Skeletal muscle satellite cell (primary cell): ENCODE results near the gene NUMB.

Source experiments
- H3K27me3 ChIP-seq: 2 replicates; pipeline ENCODE4 v1.7.0; 2013; ENCODE audit warnings: low read length; ENCODE audit not compliant: control insufficient read depth, insufficient read depth
- H3K36me3 ChIP-seq: 2 replicates; pipeline ENCODE4 v1.7.0; 2013; ENCODE audit warnings: mild to moderate bottlenecking, control low read depth, low read length; ENCODE audit not compliant: insufficient read depth
- H3K4me1 ChIP-seq: 2 replicates; pipeline ENCODE4 v1.7.0; 2013; ENCODE audit warnings: low read length; ENCODE audit not compliant: control insufficient read depth, insufficient read depth
- H3K4me2 ChIP-seq: 2 replicates; pipeline ENCODE4 v1.7.0; 2013; ENCODE audit warnings: mild to moderate bottlenecking, low read length
- H3K4me3 ChIP-seq: 2 replicates; pipeline ENCODE4 v1.7.0; 2013; ENCODE audit warnings: low read length
- H3K9ac ChIP-seq: 2 replicates; pipeline ENCODE4 v1.7.0; 2013; ENCODE audit warnings: mild to moderate bottlenecking, low read depth, low read length, moderate library complexity
- H3K9me3 ChIP-seq: replicated peaks from 2 replicates; pipeline ENCODE4 v1.7.0; 2013; ENCODE audit warnings: mild to moderate bottlenecking, control low read depth, low read length

The NUMB gene

DNA sequence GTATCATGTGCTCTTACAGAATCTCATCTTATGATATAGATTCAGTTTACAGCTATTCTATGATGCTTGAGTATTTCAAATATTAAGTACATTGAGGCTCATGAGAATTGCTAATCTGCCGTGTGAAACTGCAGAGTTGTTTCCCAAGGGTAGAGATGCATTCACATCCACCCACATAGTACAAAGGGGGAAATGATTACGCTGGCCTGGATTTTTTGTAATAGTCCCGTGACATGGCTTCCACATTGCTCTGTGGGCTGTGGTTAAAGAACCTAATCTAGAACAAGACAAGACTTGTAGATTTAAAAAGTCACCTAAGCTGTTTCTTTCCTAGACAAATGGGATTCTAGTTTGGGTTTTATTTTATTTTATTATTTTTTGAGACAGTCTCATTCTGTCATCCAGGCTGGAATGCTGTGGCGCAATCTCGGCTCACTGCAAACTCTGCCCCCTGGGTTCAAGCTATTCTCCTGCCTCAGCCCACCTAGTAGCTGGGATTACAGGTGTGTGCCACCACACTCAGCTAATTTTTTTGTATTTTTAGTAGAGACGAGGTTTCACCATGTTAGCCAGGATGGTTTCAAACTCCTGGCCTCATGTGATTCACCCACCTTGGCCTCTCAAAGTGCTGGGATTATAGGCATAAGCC lies 19.4 kb upstream of the NUMB start:
- Histone ChIP-seq H3K27me3 (no peaks in the 10 kb centered on the region), H3K4me1 (peaks cover 3% of the 10 kb centered on the region), H3K4me3 (no peak overlapping the region), H3K9ac (no peak overlapping the region), H3K36me3 (no peaks in the 10 kb centered on the region), H3K4me2 (no peak overlapping the region), H3K9me3 (no peaks in the 10 kb centered on the region)

GRCh38 chr14:73476451-73476931 lies 18.1 kb upstream of the NUMB start:
- H3K4me2 ChIP-seq = no peak overlapping the region
- H3K4me3 ChIP-seq = no peak overlapping the region

GRCh38 chr14:73474952-73475351 lies 16.6 kb upstream of the NUMB start:
- no peaks in the 10 kb centered on the region for H3K36me3 ChIP-seq
- no peak overlapping the region for H3K4me2 ChIP-seq
- no peaks in the 10 kb centered on the region for H3K27me3 ChIP-seq
- no peak overlapping the region for H3K4me3 ChIP-seq
- no peak overlapping the region for H3K9ac ChIP-seq
- H3K4me1 ChIP-seq = peaks cover 3% of the 10 kb centered on the region
- H3K9me3 ChIP-seq = no peaks in the 10 kb centered on the region

More at GRCh38 chr14:73476451-73476931, 18.1 kb upstream of the NUMB start:
- H3K4me1 ChIP-seq = peaks cover 3% of the 10 kb centered on the region
- no peaks in the 10 kb centered on the region for H3K27me3 ChIP-seq
- H3K36me3 ChIP-seq = no peaks in the 10 kb centered on the region
- no peaks in the 10 kb centered on the region for H3K9me3 ChIP-seq
- H3K9ac ChIP-seq = no peak overlapping the region

DNA sequence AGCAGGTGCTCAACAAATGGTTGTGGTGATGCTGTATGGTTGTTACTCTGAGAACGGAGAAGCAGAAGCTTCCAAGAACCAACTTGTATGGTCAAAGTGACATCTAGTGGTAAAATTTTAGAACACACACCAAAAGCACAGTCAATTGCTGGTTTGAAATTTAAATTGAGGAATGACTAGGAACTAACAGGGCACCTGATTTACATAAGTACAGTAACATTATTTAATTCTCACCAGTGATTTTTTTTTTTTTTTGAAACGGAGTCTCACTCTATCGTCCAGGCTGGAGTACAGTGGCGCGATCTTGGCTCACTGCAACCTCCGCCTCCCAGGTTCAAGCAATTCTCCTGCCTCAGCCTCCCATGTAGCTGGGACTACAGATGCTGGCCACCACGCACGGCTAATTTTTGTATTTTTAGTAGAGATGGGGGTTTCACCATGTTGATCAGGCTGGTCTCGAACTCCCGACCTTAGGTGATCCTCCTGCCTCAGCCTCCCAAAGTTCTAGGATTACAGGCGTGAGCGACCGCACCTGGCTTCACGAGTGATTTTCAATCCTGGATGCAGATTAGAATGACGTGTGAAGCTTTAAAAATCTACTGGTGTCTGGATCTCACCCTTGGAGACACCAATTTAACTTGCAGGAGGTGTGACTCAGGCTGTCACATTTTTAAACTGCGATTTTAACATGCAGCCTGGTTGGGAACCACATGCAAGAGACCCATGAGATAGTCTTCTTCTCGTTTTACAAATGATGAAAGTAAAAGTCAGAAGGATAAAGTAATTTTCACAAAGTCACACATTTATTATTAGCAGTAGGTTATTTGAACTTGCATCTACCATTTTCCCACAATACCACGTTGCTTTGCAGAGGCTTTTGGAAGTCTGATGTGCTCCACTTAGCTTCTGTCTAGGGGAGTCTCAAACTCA lies 14.1 kb upstream of the NUMB start:
- H3K27me3 ChIP-seq = no peaks in the 10 kb centered on the region
- no peak overlapping the region for H3K4me2 ChIP-seq
- H3K9me3 ChIP-seq = no peaks in the 10 kb centered on the region
- no peak overlapping the region for H3K4me3 ChIP-seq
- no peak overlapping the region for H3K9ac ChIP-seq
- H3K4me1 ChIP-seq = peaks cover 13% of the 10 kb centered on the region
- H3K36me3 ChIP-seq = no peaks in the 10 kb centered on the region

- Histone ChIP-seq H3K4me1 (peaks cover 20% of the 10 kb centered on the region), H3K4me3 (no peak overlapping the region), H3K9me3 (no peaks in the 10 kb centered on the region), H3K4me2 (no peak overlapping the region), H3K27me3 (no peaks in the 10 kb centered on the region), H3K9ac (no peak overlapping the region), H3K36me3 (no peaks in the 10 kb centered on the region)
Measured at GRCh38 chr14:73471582-73472184, 13.3 kb upstream of the NUMB start.

GRCh38 chr14:73468828-73469375 lies 10.6 kb upstream of the NUMB start:
- no peaks in the 10 kb centered on the region for H3K27me3 ChIP-seq
- no peaks in the 10 kb centered on the region for H3K9me3 ChIP-seq
- H3K4me1 ChIP-seq = peaks cover 47% of the 10 kb centered on the region
- H3K4me2 ChIP-seq = no peak overlapping the region
- H3K4me3 ChIP-seq = no peak overlapping the region
- no peaks in the 10 kb centered on the region for H3K36me3 ChIP-seq
- no peak overlapping the region for H3K9ac ChIP-seq

GRCh38 chr14:73467800-73468199 lies 9.5 kb upstream of the NUMB start:
- no peaks in the 10 kb centered on the region for H3K27me3 ChIP-seq
- peaks cover 52% of the 10 kb centered on the region for H3K4me1 ChIP-seq

DNA sequence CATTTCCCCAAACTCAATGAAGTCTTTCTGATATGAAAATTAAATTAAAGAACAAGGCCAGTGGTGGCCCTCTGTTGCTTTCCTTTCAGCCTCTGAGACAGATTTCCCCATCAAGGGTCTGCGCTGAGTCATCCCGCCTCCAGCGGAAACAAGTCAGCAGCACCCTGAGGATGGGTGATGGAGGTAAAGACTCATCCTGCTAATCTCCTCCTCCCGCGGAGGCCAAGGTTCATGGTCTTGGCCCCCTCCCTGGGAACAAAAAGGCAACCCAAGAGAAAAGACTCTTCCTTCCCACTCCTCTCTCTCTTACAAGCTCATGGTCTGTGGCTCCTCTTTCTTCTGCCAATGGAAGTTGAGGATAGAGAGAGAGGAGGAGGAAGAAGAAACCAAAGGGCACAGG lies 9.0 kb upstream of the NUMB start:
- no peak overlapping the region for H3K4me2 ChIP-seq
- peak overlapping the region; percentile 22 for H3K9ac ChIP-seq
- no peaks in the 10 kb centered on the region for H3K36me3 ChIP-seq

More at GRCh38 chr14:73467800-73468199, 9.5 kb upstream of the NUMB start:
- Histone ChIP-seq H3K9ac (peak overlapping the region; percentile 22), H3K4me3 (no peak overlapping the region), H3K36me3 (no peaks in the 10 kb centered on the region), H3K4me2 (no peak overlapping the region), H3K9me3 (no peaks in the 10 kb centered on the region)

GRCh38 chr14:73466861-73467260 lies 8.5 kb upstream of the NUMB start:
- no peaks in the 10 kb centered on the region for H3K36me3 ChIP-seq
- H3K4me3 ChIP-seq = no peak overlapping the region
- H3K9me3 ChIP-seq = no peaks in the 10 kb centered on the region
- H3K4me2 ChIP-seq = no peak overlapping the region
- peaks cover 62% of the 10 kb centered on the region for H3K4me1 ChIP-seq
- H3K9ac ChIP-seq = no peak overlapping the region
- no peaks in the 10 kb centered on the region for H3K27me3 ChIP-seq

More for the DNA sequence above, 9.0 kb upstream of the NUMB start:
- Histone ChIP-seq H3K4me3 (no peak overlapping the region), H3K27me3 (no peaks in the 10 kb centered on the region), H3K9me3 (no peaks in the 10 kb centered on the region), H3K4me1 (peaks cover 57% of the 10 kb centered on the region)

- Histone ChIP-seq H3K4me2 (no peak overlapping the region), H3K4me1 (peaks cover 71% of the 10 kb centered on the region), H3K36me3 (no peaks in the 10 kb centered on the region), H3K9me3 (no peaks in the 10 kb centered on the region), H3K4me3 (no peak overlapping the region), H3K9ac (no peak overlapping the region), H3K27me3 (no peaks in the 10 kb centered on the region)
Measured at GRCh38 chr14:73465823-73466532, 7.6 kb upstream of the NUMB start.

DNA sequence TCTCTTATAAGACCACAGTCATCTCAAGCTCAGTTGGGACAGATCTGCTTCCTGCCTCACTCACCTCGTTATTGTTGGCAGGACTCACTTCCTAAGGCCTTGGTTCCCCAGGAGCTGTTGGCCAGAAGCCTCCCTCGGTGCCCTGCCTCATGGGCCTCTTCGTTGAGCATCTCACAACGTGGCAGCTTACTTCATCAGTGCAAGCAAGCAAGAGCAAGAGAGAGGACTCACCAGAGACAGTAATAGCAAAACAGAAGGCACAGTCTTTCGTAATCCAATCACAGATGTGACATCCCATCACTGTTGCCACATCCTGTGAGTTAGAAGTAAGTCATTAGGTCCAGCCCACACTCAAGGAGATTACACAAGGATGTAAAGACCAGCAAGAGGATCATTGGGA lies 5.1 kb upstream of the NUMB start:
- Histone ChIP-seq H3K4me2 (peak overlapping the region; percentile 74), H3K9me3 (no peaks in the 10 kb centered on the region), H3K27me3 (no peaks in the 10 kb centered on the region), H3K36me3 (no peaks in the 10 kb centered on the region), H3K9ac (peak overlapping the region; percentile 68), H3K4me3 (peak overlapping the region; percentile 55), H3K4me1 (peaks cover 78% of the 10 kb centered on the region)
